22Rv1 (cell line): Measurements from ENCODE around the gene TRERF1.
"Not testable (repeated sequence)": the region's sequence is repeated elsewhere in the genome, so short reads cannot be mapped to it uniquely, and the experiment has no call there.

Experiments
- CTCF ChIP-seq: fragments of 450-650 bp; IDR thresholded peaks from 2 replicates; pipeline ENCODE4 v1.5.1; 2017; ENCODE audit warnings: mild to moderate bottlenecking
- ZFX ChIP-seq: fragments of 450-650 bp; IDR thresholded peaks from 2 replicates; pipeline ENCODE4 v1.6.1; 2017; ENCODE audit warnings: antibody characterized with exemption, borderline replicate concordance

DNA sequence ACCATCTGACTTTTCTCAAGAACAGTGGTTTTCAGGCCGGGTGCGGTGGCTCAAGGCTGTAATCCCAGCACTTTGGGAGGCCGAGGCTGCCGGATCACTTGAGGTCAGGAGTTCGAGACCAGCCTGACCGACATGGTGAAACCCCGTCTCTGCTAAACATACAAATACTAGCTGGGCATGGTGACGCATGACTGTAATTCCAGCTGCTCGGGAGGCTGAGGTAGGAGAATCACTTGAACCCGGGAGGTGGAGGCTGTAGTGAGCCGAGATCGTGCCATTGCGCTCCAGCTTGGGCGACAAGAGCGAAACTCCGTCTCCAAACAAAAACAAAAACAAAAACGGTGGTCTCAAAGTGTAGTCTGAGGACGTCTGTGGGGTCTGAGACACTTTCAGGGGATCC lies 235.2 kb downstream of the TRERF1 start:
- not testable (repeated sequence) for TF ChIP-seq CTCF, ZFX
